Measurements from ENCODE around the gene KANK2. TPM values are rescaled to one million over a fixed set of nuclear protein-coding genes. Genes with fewer than 3 reads are reported as not detected.

KANK2 gene
- total RNA-seq, 4 donors from 2014 or later, result 177 to 241 (median 222) TPM

DNA sequence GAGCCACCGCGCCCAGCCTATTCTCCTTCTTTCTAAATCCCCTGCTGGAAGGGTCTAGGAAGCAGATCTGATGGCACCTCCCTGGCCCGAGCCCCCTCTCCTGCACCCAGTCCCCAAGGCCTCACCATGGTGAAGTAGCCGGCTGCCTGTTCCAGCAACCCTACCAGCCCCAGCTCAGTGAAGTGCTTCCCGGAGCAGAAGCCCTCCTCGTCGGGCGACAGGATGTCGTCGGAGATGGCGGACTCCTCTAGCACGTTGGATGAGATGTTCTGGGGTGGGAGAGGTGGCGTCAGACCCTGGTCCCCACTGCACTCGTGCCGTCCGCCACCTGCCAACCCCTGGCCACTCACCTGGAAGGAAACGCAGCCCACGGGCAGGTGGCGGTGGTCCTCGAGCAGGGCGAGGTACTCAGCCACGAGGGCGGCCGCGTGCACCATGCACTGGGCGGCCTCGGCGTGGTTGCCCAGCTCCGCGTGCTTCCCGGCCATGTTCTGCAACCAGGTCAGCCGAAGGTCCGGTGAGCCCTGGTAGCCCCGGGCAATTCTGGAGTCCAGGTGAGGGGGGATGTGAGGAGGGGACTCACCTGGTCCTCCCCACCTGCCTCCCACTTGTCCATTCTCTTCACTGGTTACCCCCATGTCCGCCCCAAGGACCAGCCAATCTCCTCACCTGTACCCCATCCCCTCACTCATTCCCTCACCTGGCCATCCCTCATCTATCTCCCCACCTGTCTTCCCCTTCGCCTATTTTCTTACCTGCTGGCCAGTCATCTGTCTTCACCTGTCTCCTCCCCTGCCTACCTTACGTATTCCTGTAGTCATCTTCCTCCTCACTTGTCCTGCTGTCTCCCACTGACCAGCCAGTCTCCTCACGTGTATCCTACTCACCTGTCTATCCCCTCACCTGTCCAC lies 11.5 kb upstream of the KANK2 start:
- no peak for DNase-seq
- Histone ChIP-seq H3K36me3 (peaks cover 22 to 30% of the 10 kb centered on the region in 2 donors), H3K4me3 (replicated peaks in 1 of 3) (no peak overlapping the region), H3K9me3 (no peaks in the 10 kb centered on the region), H3K27ac (no peak overlapping the region), H3K27me3 (no peaks in the 10 kb centered on the region), H3K4me1 (peaks cover 13 to 17% of the 10 kb centered on the region in 2 donors)
- WGBS, 2 donors, result 88 to 89% methylated on average over 26 to 36 of the region's 38 CpGs
- intact Hi-C loops (cut with DNase I), result no loop called here
- no peak for TF ChIP-seq POLR2A (IDR thresholded peaks at IDR 0.05)
- TF ChIP-seq, protein P1, sequence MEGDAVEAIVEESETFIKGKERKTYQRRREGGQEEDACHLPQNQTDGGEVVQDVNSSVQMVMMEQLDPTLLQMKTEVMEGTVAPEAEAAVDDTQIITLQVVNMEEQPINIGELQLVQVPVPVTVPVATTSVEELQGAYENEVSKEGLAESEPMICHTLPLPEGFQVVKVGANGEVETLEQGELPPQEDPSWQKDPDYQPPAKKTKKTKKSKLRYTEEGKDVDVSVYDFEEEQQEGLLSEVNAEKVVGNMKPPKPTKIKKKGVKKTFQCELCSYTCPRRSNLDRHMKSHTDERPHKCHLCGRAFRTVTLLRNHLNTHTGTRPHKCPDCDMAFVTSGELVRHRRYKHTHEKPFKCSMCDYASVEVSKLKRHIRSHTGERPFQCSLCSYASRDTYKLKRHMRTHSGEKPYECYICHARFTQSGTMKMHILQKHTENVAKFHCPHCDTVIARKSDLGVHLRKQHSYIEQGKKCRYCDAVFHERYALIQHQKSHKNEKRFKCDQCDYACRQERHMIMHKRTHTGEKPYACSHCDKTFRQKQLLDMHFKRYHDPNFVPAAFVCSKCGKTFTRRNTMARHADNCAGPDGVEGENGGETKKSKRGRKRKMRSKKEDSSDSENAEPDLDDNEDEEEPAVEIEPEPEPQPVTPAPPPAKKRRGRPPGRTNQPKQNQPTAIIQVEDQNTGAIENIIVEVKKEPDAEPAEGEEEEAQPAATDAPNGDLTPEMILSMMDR (IDR thresholded peaks at IDR 0.05), result no peak

DNA sequence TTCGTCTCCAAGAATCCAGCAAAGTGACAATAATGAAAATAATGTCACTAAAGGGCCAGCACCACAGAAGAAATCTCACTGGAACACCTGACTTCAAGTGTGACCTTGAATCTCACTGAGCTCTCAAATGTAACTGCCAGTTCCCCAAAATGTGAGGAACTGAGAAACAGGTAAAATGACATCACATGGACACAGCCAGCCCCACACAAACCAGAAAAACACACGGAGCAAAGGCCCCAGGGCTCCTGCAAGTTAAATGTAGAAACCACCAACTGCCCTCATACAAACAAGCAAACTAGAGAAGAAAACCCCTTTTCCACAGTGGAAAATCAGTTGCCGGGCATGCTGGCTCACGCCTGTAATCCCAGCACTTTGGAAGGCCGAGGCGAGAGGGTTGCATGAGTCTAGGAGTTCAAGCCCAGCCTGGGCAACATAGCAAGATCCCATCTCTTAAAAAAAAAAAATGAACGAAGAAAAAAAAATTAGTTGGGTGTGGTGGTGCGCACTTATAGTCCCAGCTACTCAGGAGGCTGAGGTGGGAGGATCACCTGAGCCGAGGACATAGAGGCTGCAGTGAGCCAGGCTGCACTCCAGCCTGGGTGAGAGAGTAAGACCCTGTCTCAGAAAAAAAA lies 8.7 kb upstream of the KANK2 start:
- intact Hi-C loops (cut with DNase I), result no loop called here
- no peak overlapping the region for H3K4me3 ChIP-seq (replicated peaks in 1 of 3)
- H3K27me3 ChIP-seq, result no peaks in the 10 kb centered on the region
- WGBS, 2 donors, result 87 to 90% methylated on average over 9 of the region's 9 CpGs
- no peaks in the 10 kb centered on the region for H3K9me3 ChIP-seq
- DNase-seq, result no peak
- peaks cover 18 to 28% of the 10 kb centered on the region in 2 donors for H3K4me1 ChIP-seq
- TF ChIP-seq, protein P1 (IDR thresholded peaks at IDR 0.05), result no peak
- no peak for TF ChIP-seq POLR2A (IDR thresholded peaks at IDR 0.05)
- peaks cover 7 to 13% of the 10 kb centered on the region in 2 donors for H3K36me3 ChIP-seq
- H3K27ac ChIP-seq, result peak overlapping the region in 1 of 3 donors; percentile 92

DNA sequence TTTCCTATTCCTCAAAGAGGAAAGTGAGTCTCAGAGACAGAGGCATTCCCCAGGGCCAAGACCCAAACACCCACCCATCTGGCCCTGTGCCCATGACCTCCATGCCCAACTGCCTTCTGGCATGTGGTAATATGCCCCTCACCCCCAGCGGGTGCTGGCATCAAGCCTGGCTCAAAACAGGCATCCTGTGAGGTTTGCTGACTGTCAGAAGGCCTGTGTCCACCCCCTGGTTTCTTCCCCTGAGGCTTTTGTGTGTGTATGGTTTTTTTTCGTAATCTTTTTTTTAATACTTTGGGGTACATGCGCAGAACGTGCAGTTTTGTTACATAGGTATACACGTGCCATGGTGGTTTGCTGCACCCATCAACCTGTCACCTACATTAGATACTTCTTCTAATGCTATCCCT lies 7.6 kb upstream of the KANK2 start:
- H3K4me1 ChIP-seq, result peaks cover 18 to 28% of the 10 kb centered on the region in 2 donors
- peak overlapping the region; percentile 92 to 95 (median 93) for H3K27ac ChIP-seq
- TF ChIP-seq, protein P1 (IDR thresholded peaks at IDR 0.05), result no peak
- TF ChIP-seq POLR2A (IDR thresholded peaks at IDR 0.05), result no peak
- no peaks in the 10 kb centered on the region for H3K27me3 ChIP-seq
- WGBS, 2 donors, result 31 to 55% methylated on average over 5 of the region's 5 CpGs
- no peak overlapping the region for H3K4me3 ChIP-seq (replicated peaks in 1 of 3)
- intact Hi-C loops (cut with DNase I), result loop anchor here (5.0 kb wide), 2 partner anchors 68 to 173 kb away; no protein-coding TSS in a partner anchor
- peak; percentile 96 to 97 for DNase-seq
- no peaks in the 10 kb centered on the region for H3K9me3 ChIP-seq
- H3K36me3 ChIP-seq, result peaks cover 6 to 8% of the 10 kb centered on the region in 2 donors

DNA sequence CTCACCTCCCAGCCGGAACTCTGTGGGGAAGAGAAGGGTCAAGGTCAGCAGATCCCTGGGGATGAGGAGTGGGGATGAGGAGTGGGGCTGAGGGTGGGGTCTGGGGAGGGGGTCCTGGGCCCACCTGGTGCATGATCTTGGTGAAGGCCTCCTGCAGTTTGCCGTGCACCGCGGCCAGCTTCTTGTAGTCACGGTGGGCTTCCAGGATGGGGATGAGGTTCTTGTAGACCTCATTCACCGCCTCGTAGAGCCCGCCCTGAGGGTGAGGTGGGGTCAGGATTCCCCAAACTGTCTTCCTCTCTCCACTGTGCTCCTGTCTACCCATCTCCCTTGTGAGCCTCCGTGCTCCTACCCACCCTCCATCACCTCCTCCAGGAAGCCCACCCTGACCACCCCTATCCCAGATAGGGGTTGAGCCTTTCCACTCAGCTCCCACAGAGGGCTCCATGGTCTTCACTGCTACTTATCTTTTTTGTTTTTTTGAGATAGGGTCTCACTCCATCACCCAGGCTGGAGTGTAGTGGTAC lies 6.8 kb upstream of the KANK2 start:
- intact Hi-C loops (cut with DNase I), result loop anchor here (5.0 kb wide), 2 partner anchors 67 to 172 kb away; no protein-coding TSS in a partner anchor
- peaks cover 19 to 30% of the 10 kb centered on the region in 2 donors for H3K4me1 ChIP-seq
- H3K9me3 ChIP-seq, result no peaks in the 10 kb centered on the region
- H3K36me3 ChIP-seq, result peaks cover 6 to 8% of the 10 kb centered on the region in 2 donors
- 84 to 91% methylated on average over 8 to 9 of the region's 9 CpGs for WGBS, 2 donors
- peak overlapping the region; percentile 92 to 95 (median 93) for H3K27ac ChIP-seq
- no peak for DNase-seq
- H3K4me3 ChIP-seq (replicated peaks in 1 of 3), result no peak overlapping the region
- H3K27me3 ChIP-seq, result no peaks in the 10 kb centered on the region
- no peak for TF ChIP-seq POLR2A (IDR thresholded peaks at IDR 0.05)
- TF ChIP-seq, protein P1 (IDR thresholded peaks at IDR 0.05), result peak in 1 of 6 experiments; percentile 7

Measured in thyroid gland (tissue), 4 donors.